Panc1 (cell line): ENCODE measurements around the gene CDH16.

Experiments used
- POLR2AphosphoS5 ChIP-seq: IDR thresholded peaks from 2 replicates; pipeline ENCODE4 v1.6.1; 2012; ENCODE audit warnings: mild to moderate bottlenecking, low read depth, low read length, moderate library complexity
- TF ChIP-seq, protein P1 (sequence below): fragments of 450-650 bp; IDR thresholded peaks from 2 replicates; pipeline ENCODE4 v1.5.1; 2017; ENCODE audit warnings: mild to moderate bottlenecking

DNA sequence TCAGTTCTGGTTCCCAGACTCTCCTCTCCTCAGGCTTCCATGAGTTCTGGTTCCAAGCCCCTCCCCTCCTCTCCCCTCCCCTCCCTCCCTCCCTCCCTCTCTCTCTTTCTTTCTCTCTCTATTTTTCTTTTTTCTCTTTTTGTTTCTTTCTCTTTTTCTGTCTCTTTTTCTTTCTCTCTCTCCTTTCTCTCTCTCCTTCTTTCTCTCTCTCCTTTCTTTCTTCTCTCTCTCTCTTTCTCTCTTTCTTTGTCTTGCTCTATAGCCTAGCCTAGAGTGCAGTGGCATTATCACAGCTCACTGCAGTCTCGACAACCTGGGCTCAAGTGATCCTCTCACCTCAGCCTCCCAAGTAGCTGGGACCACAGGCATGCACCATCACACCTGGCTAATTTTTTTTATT lies 41.6 kb upstream of the CDH16 start:
- TF ChIP-seq, protein P1, sequence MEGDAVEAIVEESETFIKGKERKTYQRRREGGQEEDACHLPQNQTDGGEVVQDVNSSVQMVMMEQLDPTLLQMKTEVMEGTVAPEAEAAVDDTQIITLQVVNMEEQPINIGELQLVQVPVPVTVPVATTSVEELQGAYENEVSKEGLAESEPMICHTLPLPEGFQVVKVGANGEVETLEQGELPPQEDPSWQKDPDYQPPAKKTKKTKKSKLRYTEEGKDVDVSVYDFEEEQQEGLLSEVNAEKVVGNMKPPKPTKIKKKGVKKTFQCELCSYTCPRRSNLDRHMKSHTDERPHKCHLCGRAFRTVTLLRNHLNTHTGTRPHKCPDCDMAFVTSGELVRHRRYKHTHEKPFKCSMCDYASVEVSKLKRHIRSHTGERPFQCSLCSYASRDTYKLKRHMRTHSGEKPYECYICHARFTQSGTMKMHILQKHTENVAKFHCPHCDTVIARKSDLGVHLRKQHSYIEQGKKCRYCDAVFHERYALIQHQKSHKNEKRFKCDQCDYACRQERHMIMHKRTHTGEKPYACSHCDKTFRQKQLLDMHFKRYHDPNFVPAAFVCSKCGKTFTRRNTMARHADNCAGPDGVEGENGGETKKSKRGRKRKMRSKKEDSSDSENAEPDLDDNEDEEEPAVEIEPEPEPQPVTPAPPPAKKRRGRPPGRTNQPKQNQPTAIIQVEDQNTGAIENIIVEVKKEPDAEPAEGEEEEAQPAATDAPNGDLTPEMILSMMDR: no peak
- TF ChIP-seq POLR2AphosphoS5: no peak
